Muscle of back (tissue), 11 donors: Measurements from ENCODE around the gene TAMM41. TPM values are rescaled to one million over a fixed set of nuclear protein-coding genes. Genes with fewer than 3 reads are reported as not detected.
"Not testable (repeated sequence)": the region's sequence is repeated elsewhere in the genome, so short reads cannot be mapped to it uniquely, and the experiment has no call there.

Experiments used
- DNase-seq, 3 donors: peaks; one replicate each; pipeline versions ENCODE4 v3.0.0 to v3.0.0-alpha.2; 2013
- polyA plus RNA-seq, 10 donors: library from polyadenylated mRNA; unstranded; fragments of 120-200 nt; gene quantifications; one replicate each; pipeline ENCODE4 v1.2.1, GENCODE V29; 2013; ENCODE audit not compliant: insufficient read length in 10 of 10

TAMM41 gene
- polyA plus RNA-seq, 10 donors, result 11.3 to 16.7 (median 13.0) TPM

- peak in 1 of 3 donors; percentile 30 for DNase-seq
Measured at GRCh38 chr3:11769704-11770476, 76.8 kb downstream of the TAMM41 start.

GRCh38 chr3:11768604-11769003, 78.1 kb downstream of the TAMM41 start:
- DNase-seq, result no peak

- DNase-seq, result peak in 1 of 3 donors; percentile 17
Measured at GRCh38 chr3:11764931-11765363, 81.7 kb downstream of the TAMM41 start.

DNA sequence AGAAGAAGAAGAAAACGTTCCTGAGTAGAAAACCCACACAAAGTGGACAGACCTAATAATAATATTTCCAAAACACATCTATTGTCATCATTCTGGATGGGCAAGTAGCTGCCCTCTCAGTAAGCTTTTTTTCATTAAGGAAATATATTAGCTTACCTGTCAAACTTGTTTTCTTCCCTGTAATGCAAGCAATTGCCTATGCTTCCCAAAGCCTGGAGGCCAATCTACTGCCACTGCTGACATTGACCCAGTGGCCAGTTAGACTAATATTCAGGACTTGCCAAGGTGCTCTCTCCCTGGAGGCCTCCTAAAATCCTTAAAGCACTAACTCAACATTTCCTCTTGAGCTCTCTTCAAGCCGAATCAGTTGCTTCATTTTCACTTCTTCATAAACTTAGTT, 86.7 kb downstream of the TAMM41 start:
- DNase-seq, result no peak

DNA sequence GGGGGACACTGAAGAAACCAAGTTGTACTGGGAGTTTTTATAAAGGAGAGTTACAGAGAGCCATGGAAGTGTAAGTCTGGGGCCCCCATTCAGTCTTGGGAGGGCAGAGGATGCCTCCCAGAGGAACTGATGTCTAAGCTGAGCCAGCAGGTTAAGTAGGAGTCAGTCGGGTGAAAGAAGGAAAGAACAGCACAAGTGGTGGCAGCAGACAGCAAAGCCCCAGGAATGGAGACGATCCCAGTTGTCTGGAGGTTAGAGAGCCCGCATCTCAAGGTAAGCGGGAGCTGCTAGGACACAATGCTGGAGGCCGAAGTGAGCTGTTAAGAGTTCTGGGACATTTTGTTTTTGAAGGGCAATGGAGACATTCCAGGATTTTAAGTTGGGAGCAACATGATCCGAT, 88.8 kb downstream of the TAMM41 start:
- DNase-seq, result no peak

GRCh38 chr3:11757441-11757875, 89.2 kb downstream of the TAMM41 start:
- DNase-seq, result no peak

GRCh38 chr3:11755276-11755675, 91.4 kb downstream of the TAMM41 start:
- no peak for DNase-seq

- not testable (repeated sequence) for DNase-seq
Measured at GRCh38 chr3:11752254-11752653, 94.4 kb downstream of the TAMM41 start.

DNA sequence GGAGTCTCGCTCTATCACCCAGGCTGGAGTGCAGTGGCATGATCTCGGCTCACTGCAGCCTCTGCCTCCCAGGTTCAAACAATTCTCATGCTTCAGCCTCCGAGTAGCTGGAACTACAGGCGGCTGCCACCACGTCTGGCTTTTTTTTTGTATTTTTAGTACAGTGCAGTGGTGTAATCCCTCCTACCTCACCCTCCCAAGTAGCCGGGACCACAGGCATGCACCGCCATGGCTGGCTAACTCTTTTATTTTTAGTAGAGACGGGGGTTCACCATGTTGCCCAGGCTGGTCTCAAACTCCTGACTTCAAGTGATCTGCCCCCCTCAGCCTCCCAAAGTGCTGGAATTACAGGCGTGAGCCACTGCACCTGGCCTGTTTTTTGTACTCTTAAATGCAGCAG, 98.4 kb downstream of the TAMM41 start:
- DNase-seq, result not testable (repeated sequence)

Other genes starting within 250 kb of the TAMM41 start
- gene VGLL4, start 203.0 kb downstream of the TAMM41 start, polyA plus RNA-seq, result 10 to 100 TPM; 40.6 to 52.1 (median 45.3) TPM
- 1 to 10 TPM in 6 of 10 donors, under 1 TPM in 4; 0.40 to 2.5 (median 1.2) TPM for gene SYN2, start 157.5 kb upstream of the TAMM41 start, polyA plus RNA-seq